NB4 (cell line): ENCODE measurements around the gene RRAS.

ENCODE experiments used
- CTCF ChIP-seq: IDR thresholded peaks from one replicate; pipeline ENCODE4 v1.5.1; 2012; ENCODE audit warnings: low read depth, low read length
- POLR2A ChIP-seq: IDR thresholded peaks from 2 replicates; pipeline ENCODE4 v1.6.1; 2011; ENCODE audit warnings: mild to moderate bottlenecking; ENCODE audit not compliant: insufficient read length; ENCODE audit errors: extremely low read depth

GRCh38 chr19:49624967-49625910, 14.7 kb downstream of the RRAS start:
- TF ChIP-seq POLR2A (no peak), CTCF (no peak)
